Activated CD8-positive, alpha-beta memory T cell treated with anti-CD3 and anti-CD28 coated beads, Interleukin-2, amount 50 U/mL, for 48 hours (primary cell): ENCODE measurements around the gene NUP210.

ENCODE experiments used
- DNase-seq: peaks from one replicate; pipeline ENCODE4 v3.0.0-alpha.2; 2020

NUP210 gene

DNA sequence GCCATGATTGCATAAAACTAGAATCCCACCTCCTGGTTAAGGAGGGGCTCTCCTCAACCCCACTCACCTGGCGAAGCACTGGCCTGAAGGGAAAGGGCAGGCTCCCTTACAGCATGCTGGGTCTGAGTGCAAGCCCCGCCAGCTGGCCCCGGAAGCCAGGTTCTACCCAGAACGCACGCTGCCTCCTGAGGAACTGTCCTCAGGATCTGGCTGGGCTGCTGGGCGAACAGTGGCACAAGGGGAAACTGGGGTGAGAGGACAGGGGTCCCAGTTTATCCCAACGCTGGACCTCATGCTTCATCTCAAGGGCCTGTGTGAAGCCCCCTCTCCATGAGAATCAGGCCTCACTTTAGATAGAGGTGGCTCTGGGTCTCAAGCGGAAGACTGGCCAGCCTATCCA is 47.5 kb downstream of the NUP210 start:
- DNase-seq: no peak

DNA sequence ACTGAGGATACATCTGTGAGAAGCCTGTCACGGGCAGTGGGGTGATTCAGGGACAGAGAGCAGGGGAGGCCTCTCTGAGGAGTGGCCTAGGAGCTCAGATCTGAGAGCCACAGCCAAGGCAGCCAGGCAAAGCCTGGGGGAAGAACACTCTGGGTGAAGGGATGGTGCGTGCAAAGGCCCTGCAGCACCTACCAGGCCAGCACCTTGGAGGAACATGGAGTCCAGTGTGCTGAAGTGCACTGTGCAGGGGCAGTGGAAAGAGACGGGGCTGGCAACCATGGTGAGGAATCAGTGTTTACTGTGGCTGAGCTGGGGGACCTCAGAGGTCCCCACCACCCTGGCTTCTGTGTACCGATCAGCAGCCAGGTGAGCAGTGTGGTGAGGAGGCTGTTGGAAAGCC is 48.0 kb downstream of the NUP210 start:
- DNase-seq: no peak

GRCh38 chr3:13371100-13372075 is 48.7 kb downstream of the NUP210 start:
- no peak for DNase-seq

- no peak for DNase-seq
Measured at GRCh38 chr3:13370609-13371008, 49.5 kb downstream of the NUP210 start.

DNA sequence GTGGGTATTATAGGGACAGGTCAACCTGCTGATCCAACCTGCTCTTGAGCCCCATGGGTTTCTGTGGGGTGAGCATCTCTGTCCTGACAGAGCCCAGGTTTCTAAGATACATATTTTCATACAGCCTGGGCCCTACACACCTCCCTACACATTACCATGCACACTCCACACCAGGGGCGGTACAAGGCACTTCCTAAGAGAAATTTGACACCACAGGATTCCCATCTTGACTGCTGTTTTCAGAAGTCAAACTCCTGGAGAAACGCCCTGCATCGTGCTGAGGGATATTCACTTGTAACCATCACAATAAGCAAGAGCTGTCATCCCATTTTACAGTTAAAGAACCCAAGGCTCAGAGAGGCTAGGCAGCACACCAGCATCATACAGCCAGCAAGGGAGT is 50.1 kb downstream of the NUP210 start:
- DNase-seq: no peak

DNA sequence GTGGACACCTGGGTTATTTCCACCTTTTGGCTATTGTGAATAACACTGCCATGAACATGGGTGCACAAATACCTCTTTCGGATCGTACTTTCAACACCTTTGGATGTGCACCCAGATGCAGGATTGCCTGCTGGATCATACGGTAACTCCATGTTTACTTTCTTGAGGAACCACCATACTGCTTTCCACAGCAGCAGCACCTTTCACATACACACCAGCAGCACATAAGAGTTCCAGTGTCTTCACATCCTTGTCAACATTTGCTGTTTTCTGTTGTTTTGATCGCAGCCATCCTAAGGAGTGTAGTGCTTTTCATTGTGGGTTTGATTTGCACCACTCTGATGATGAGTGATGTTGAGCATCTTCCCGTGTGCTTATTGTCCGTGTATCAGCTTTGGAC is 51.3 kb downstream of the NUP210 start:
- no peak for DNase-seq

- no peak for DNase-seq
Measured at GRCh38 chr3:13367728-13368127, 52.4 kb downstream of the NUP210 start.

DNA sequence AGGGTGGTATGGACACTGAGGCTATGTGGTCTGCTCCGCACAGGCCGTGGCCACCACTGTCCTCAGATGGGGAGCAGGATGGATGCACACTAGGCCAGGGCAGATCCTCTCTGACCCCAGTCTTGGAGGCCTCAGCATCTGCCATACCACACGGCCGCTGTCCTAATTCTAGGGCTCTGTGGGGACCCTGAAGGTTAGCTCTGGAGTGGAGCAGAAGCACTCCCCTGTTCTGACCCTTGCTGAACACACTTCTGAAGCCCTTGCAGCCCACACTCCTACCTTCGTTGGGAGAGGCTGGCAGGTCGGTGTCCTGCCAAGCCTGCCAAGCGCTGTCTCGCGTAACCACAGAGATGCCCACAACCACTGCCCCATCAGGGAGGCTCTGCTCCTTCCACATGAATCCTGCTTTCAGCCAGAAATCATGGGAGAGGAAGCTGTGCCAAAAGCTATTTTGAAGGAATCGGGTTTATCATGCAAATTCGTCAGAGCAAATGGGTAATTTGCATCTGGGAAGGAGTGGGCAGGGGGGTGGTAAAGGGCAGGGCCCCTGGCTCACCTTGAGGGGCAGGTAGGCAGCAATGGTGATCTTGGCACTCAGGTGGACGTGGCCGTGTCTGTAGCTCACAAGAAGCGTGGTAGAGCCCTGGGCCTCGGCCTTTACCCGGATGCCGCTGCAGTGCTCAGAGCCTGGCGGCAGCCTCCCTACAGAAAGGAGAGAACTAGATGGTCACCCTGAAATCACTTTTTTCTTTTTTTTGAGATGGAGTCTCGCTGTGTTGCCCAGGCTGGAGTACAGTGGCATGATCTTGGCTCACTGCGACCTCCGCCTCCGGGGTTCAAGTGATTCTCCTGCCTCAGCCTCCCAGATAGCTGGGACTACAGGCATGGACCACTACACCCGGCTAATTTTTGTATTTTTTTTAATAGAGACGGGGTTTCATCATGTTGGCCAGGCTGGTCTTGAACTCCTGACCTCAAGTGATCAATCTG is 54.4 kb downstream of the NUP210 start:
- DNase-seq: no peak

- DNase-seq: no peak
Measured at GRCh38 chr3:13364602-13365271, 55.4 kb downstream of the NUP210 start.

DNA sequence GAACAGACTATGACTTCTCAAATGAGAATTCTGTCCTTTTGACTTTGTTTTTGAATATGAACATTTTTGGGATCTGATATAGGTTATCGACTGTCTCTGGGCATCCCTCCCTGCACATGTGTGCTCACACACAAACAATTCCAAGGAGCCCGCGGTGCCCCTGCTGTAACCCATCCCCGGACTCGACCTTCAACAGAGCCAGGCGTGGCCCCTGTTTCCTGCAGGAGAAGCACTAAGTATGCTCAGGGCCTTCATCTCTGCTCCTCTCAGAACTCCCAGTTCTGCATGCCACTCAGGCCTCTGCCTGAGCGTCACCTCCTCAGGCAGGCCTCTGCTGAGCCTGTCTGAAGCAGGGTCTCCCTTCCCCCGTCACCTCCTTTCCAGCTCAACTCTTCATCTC is 57.6 kb downstream of the NUP210 start:
- DNase-seq: no peak

- DNase-seq: no peak
Measured at GRCh38 chr3:13359916-13360315, 60.2 kb downstream of the NUP210 start.

GRCh38 chr3:13358643-13359042 is 61.5 kb downstream of the NUP210 start:
- DNase-seq: no peak

- DNase-seq: no peak
Measured at GRCh38 chr3:13358051-13358450, 62.1 kb downstream of the NUP210 start.

DNA sequence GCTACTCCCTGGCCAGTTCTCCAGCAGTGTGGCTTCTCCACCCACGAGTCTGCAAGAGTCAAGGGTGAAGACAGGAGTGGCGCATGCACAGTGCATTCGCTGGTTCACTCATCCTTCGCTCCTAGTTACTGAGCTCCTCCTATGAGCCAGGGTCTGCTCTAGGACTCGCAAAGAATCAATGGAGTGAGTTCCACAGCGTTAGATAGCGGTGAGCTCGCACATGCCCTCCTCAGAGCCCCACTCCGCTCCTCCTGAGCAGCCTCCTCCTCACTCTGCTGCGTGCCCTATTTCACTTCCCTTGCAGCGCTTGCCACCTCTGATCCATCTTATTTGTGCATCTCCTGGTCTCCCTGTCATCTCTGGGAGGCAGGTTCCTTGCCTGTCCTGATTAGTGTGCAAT is 63.0 kb downstream of the NUP210 start:
- no peak for DNase-seq

DNA sequence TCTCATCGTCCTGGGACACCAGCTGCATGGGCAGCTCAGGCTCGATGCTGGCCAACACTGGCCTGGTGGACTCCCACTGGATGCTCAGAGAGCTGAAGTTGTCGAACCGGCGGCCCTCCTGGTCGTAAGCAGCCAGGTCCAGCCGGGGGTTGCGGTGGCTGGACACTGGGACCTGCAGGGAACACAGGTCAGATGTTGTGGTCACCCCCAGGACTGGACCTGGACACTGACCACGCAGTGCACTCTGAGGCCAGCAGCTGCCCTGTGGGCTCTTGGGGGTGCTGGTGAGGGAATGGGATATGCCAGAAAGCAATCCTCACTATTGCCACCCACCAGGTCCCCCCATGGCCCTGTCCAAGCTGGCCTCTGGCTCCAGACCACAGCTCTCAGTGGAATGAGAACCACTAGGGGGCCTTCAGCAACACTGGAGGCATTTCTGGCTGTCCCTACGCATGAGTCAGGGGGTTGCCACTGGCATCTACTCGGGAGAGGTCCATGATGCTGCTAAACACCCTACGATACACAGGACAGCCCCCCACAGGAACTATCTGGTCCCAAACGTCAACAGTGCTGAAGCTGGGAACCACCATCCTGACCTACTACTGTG is 66.1 kb downstream of the NUP210 start:
- no peak for DNase-seq

- no peak for DNase-seq
Measured at GRCh38 chr3:13353506-13353905, 66.6 kb downstream of the NUP210 start.

- DNase-seq: no peak
Measured at GRCh38 chr3:13352621-13353131, 67.4 kb downstream of the NUP210 start.

DNA sequence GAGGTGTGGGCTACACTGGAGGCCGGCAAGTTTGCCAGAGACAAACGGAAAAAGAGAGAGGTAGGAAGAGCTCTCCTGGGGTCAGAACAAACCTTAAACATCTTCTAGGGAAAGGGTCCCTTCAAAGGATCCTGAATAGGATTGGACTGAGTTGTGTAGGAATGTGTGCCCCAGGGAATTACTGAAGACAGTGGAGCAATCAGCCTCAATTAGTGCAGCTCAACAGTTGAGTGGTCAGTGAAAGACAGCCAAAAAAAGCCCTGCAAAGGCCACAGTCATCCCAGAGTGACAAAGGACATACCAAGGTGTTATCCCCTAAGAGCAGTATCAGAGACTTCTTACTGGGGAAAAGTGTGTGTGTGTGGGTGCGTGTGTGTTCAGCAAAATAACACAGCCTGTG is 70.3 kb downstream of the NUP210 start:
- no peak for DNase-seq

DNA sequence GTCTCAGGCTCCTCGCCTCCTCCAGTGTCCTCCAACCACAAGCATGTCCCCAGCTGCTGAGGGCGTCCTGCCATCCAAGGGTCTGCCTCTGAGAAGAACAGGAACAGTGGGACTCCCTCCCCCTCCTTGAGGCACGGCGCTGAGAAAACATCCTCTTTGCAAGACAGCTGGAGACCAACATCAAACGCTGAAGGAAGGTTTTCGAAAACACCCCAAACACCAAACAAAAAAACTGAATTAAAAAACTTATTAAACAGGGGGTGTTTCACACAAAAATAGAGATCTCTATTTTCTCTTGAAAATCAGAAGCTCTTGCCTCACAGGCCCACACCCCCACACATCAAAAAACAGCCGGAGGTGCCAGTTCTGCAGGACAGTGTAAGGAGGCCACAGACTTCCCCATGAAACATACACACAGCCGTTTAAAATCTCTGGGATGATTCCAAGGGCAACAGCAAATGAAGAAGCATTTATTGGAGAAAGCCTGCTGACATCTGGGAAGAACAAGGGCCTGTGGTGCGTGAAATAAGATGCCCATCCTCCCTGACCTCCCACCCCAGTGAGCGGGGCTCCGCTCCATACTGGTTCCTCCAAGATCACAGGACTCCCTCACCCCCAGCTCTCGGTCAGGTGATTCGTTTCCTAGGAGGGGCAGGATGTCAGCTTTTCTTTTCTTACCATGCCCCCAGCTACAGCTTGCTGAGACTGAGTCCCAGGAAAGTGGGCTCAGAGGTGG is 71.3 kb downstream of the NUP210 start:
- DNase-seq: no peak

DNA sequence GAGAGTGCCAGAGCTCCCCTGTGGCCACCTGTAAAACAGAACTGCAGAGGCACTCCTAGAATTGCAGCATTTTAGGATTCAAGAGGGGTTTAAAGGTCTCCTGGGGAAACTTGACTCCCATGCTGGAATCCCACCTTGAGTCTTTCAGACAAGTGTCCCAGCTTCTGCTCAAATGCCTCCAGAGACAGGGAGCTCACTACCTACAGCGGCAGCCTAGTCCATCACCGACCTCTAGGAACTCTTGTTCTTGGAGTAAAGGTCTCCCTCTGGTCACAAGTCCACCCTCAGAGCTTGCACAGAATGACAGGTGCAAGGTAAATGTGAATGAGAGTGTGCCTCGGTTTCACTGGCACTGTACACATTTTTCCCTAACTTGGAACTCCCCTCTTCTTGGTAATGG is 72.0 kb downstream of the NUP210 start:
- no peak for DNase-seq

GRCh38 chr3:13347390-13347950 is 72.7 kb downstream of the NUP210 start:
- no peak for DNase-seq
